GM12878 (cell line): ENCODE measurements around the gene CENPA. TPM values are rescaled to one million over a fixed set of nuclear protein-coding genes. Genes with fewer than 3 reads are reported as not detected.

Source experiments
- ATAC-seq: fragments of 200-7000 bp; cut with Tn5 transposase; 3 replicates; pipeline ENCODE4 v1.9.1; 2020; ENCODE audit warnings: mild to moderate bottlenecking, moderate library complexity
- BruUV-seq: library from RNA; stranded (reverse); fragments of 400-500 nt; replicated peaks from 2 replicates; lab custom pipeline; 2021; lab: Mats Ljungman, UMichigan
- CTCF ChIA-PET: fragments of 300-600 bp; sonication (Branson Sonifier 250); formaldehyde crosslinking; extraction: SDS; loops from one replicate; lab custom pipeline; 2021; ENCODE audit warnings: inconsistent platforms; lab: Yijun Ruan, JAX
- POLR2A ChIA-PET: fragments of 350-600 bp; formaldehyde crosslinking; extraction: SDS; loops from one replicate; lab custom pipeline; 2021; ENCODE audit warnings: inconsistent platforms; lab: Charles Lee
- RAD21 ChIA-PET: fragments of 300-600 bp; sonication (Branson Sonifier 250); formaldehyde crosslinking; loops from one replicate; lab custom pipeline; 2023; ENCODE audit warnings: antibody characterized with exemption; ENCODE audit not compliant: unreplicated experiment; lab: Charles Lee
- SMC1A ChIA-PET: fragments of 300-600 bp; sonication (Branson Sonifier 250); formaldehyde crosslinking; loops from one replicate; lab custom pipeline; 2023; ENCODE audit not compliant: unreplicated experiment, uncharacterized antibody; lab: Charles Lee
- DNase-seq: peaks from one replicate; pipeline ENCODE4 v3.0.0-alpha.2; 2011; ENCODE audit warnings: low read depth, low spot score
- FAIRE-seq: peaks from 3 replicates; lab custom pipeline; 2011; peaks lifted over from hg19 to GRCh38; lab: Jason Lieb, UNC
- H2AFZ ChIP-seq: 2 replicates; pipeline ENCODE4 v1.6.0; 2011; ENCODE audit warnings: low read depth, low read length, control low read depth; ENCODE audit not compliant: control insufficient read depth
- H3K27ac ChIP-seq: 2 replicates; pipeline ENCODE4 v1.5.1; 2011; ENCODE audit warnings: control low read depth; ENCODE audit not compliant: control insufficient read depth, insufficient read depth
- H3K27me3 ChIP-seq, 2 experiments: replicated peaks in 1 of 2; 2 replicates each; pipeline versions ENCODE4 v1.6.0 to v1.6.1; 2011; ENCODE audit warnings: low read length in 1 of 2; ENCODE audit not compliant: control insufficient read depth in 2 of 2, insufficient read depth in 2 of 2
- H3K36me3 ChIP-seq, 2 experiments: 2 replicates each; pipeline ENCODE4 v1.5.1; 2011; ENCODE audit warnings: low read length in 1 of 2; ENCODE audit not compliant: control insufficient read depth in 2 of 2, insufficient read depth in 2 of 2
- H3K4me1 ChIP-seq: 2 replicates; pipeline ENCODE4 v1.6.1; 2011; ENCODE audit warnings: mild to moderate bottlenecking, low read length, moderate library complexity, mixed read lengths; ENCODE audit not compliant: control insufficient read depth, insufficient read depth
- H3K4me2 ChIP-seq: 2 replicates; pipeline ENCODE4 v1.6.0; 2011; ENCODE audit warnings: control low read depth; ENCODE audit not compliant: control insufficient read depth, insufficient read depth
- H3K4me3 ChIP-seq: fragments of 200-600 bp; sonication (generic); 2 replicates; pipeline ENCODE4 v1.5.1; 2016
- H3K79me2 ChIP-seq: 2 replicates; pipeline ENCODE4 v1.6.0; 2011; ENCODE audit warnings: low read length; ENCODE audit not compliant: control insufficient read depth, insufficient read depth
- H3K9ac ChIP-seq: 2 replicates; pipeline ENCODE4 v1.8.0; 2011; ENCODE audit warnings: low read length, control low read depth, mixed read lengths; ENCODE audit not compliant: control insufficient read depth, insufficient read depth
- H3K9me3 ChIP-seq: replicated peaks from 3 replicates; pipeline ENCODE4 v1.5.1; 2011; ENCODE audit warnings: mild to moderate bottlenecking, low read length; ENCODE audit not compliant: control insufficient read depth, insufficient read depth
- H4K20me1 ChIP-seq: 2 replicates; pipeline ENCODE4 v1.6.0; 2011; ENCODE audit not compliant: control insufficient read depth, insufficient read depth
- ATF7 ChIP-seq: fragments of 450-650 bp; IDR thresholded peaks from 2 replicates; pipeline ENCODE4 v1.6.1; 2016; ENCODE audit warnings: low read depth, mild to moderate bottlenecking
- BCL11A ChIP-seq: IDR thresholded peaks from 2 replicates; pipeline ENCODE4 v1.6.1; 2011; ENCODE audit warnings: low read depth, low read length
- BMI1 ChIP-seq: fragments of 450-650 bp; IDR thresholded peaks from 2 replicates; pipeline ENCODE4 v1.6.1; 2016; ENCODE audit warnings: mild to moderate bottlenecking, moderate library complexity, borderline replicate concordance
- CREB1 ChIP-seq: IDR thresholded peaks from 2 replicates; pipeline ENCODE4 v1.6.1; 2012; ENCODE audit warnings: low read depth, mild to moderate bottlenecking, inconsistent platforms
- CREM ChIP-seq: IDR thresholded peaks from 2 replicates; pipeline ENCODE4 v1.6.1; 2014; ENCODE audit warnings: antibody characterized with exemption, low read depth
- ESRRA ChIP-seq: IDR thresholded peaks from 2 replicates; pipeline ENCODE4 v1.6.1; 2012; ENCODE audit warnings: mild to moderate bottlenecking, low read length, improper control_type of control experiment
- GABPA ChIP-seq: IDR thresholded peaks from 2 replicates; pipeline ENCODE4 v1.6.1; 2014; ENCODE audit warnings: antibody characterized with exemption, low read depth, mild to moderate bottlenecking, inconsistent platforms
- MXI1 ChIP-seq: fragments of 150-350 bp; IDR thresholded peaks from 2 replicates; pipeline ENCODE4 v1.6.1; 2011; ENCODE audit warnings: low read depth, mild to moderate bottlenecking, inconsistent platforms, low read length, improper control_type of control experiment
- MYC ChIP-seq: IDR thresholded peaks from 2 replicates; pipeline ENCODE4 v1.6.1; 2011; ENCODE audit warnings: mild to moderate bottlenecking, low read length, moderate library complexity, inconsistent platforms; ENCODE audit not compliant: insufficient read depth, insufficient replicate concordance, insufficient read length, severe bottlenecking
- NFIC ChIP-seq: IDR thresholded peaks from 2 replicates; pipeline ENCODE4 v1.6.1; 2012; ENCODE audit warnings: low read depth, mild to moderate bottlenecking, inconsistent platforms, low read length, moderate library complexity
- NFYB ChIP-seq: IDR thresholded peaks from 2 replicates; pipeline ENCODE4 v1.6.1; 2011; ENCODE audit warnings: low read depth, mild to moderate bottlenecking, low read length, improper control_type of control experiment, moderate library complexity; ENCODE audit not compliant: insufficient read depth
- SUPT20H ChIP-seq: IDR thresholded peaks from 2 replicates; pipeline ENCODE4 v1.6.1; 2011; ENCODE audit warnings: low read depth, mild to moderate bottlenecking, low read length, moderate library complexity, borderline replicate concordance; ENCODE audit not compliant: control insufficient read depth
- TARDBP ChIP-seq: IDR thresholded peaks from 2 replicates; pipeline ENCODE4 v1.6.1; 2016; ENCODE audit warnings: borderline replicate concordance
- TBL1XR1 ChIP-seq: IDR thresholded peaks from 2 replicates; pipeline ENCODE4 v1.6.1; 2012; ENCODE audit warnings: low read depth, low read length, improper control_type of control experiment
- ZNF274 ChIP-seq: IDR thresholded peaks from one replicate; pipeline ENCODE4 v1.8.0; 2011; ENCODE audit not compliant: insufficient read length, insufficient read depth
- ZSCAN29 ChIP-seq: fragments of 450-650 bp; IDR thresholded peaks from 2 replicates; pipeline ENCODE4 v1.6.1; 2017; ENCODE audit warnings: mild to moderate bottlenecking, moderate library complexity
- ZZZ3 ChIP-seq: IDR thresholded peaks from 2 replicates; pipeline ENCODE4 v1.6.1; 2011; ENCODE audit warnings: low read depth; ENCODE audit not compliant: control insufficient read depth, insufficient read length
- WGBS: methylation state at CpG from one replicate; pipeline ENCODE4 v1.1.6; 2016; ENCODE audit warnings: low lambda C conversion rate; ENCODE audit not compliant: insufficient replicate concordance, insufficient coverage; ENCODE audit errors: missing lambda C conversion rate; 5-methylcytosine and 5-hydroxymethylcytosine counted together
- in situ Hi-C: fragments of 300-500 bp; cut with MboI; formaldehyde crosslinking; loops from 9 replicates; pipeline ENCODE4 v1.14.3; 2018; ENCODE audit warnings: mixed read lengths
- intact Hi-C: fragments of 100-400 bp; cut with micrococcal nuclease; formaldehyde crosslinking; loops from one replicate; pipeline ENCODE4 v1.14.2; 2022; ENCODE audit not compliant: unreplicated experiment
- polyA plus RNA-seq, 11 experiments: library from polyadenylated mRNA; depleted of rRNA in 4 of 11; unstranded in 6 of 11; stranded (reverse) in 5 of 11; fragments of >200 nt; fragmentation: Nextera tagmentation in 4 of 11; fragmentation: Illumina TruSeq in 1 of 11; extraction: Ambion mirVana in 4 of 11; extraction: Trizol in 1 of 11; gene quantifications; 1 replicate in 1 of 11; 2 replicates in 10 of 11; pipeline versions ENCODE4 v1.2.1 to v1.2.3, GENCODE V29; 2011 to 2016; ENCODE audit warnings: inconsistent platforms in 2 of 11, missing spikeins in 2 of 11, low read depth in 1 of 11
- total RNA-seq, 4 experiments: library from RNA; depleted of rRNA in 3 of 4; stranded (reverse); fragments of >200 nt in 3 of 4; fragmentation: Illumina TruSeq in 1 of 4; extraction: Trizol in 1 of 4; gene quantifications; 2 replicates each; pipeline versions ENCODE4 v1.2.1 to v1.2.3, GENCODE V29; 2013 to 2021
- TF ChIP-seq, protein P1 (sequence below): IDR thresholded peaks from 2 replicates; pipeline ENCODE4 v1.6.1; 2012; ENCODE audit warnings: low read depth, low read length, improper control_type of control experiment

The CENPA gene
- total and polyA plus RNA-seq, 10 of the 15 experiments (the other 5 are each of a cell fraction or from before 2014, with no cell fraction given) = 8.1 to 66.6 (median 36.7) TPM

DNA sequence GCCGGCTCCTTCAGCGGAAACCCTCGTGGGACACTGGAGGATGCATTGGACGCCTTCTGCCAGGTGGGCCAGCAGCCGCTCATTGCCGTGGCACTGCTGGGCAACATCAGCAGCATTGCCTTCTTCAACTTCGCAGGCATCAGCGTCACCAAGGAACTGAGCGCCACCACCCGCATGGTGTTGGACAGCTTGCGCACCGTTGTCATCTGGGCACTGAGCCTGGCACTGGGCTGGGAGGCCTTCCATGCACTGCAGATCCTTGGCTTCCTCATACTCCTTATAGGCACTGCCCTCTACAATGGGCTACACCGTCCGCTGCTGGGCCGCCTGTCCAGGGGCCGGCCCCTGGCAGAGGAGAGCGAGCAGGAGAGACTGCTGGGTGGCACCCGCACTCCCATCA lies 7.8 kb upstream of the CENPA start:
- FAIRE-seq = no peak
- no peak for DNase-seq
- no peak overlapping the region for H3K27ac ChIP-seq
- BruUV-seq = no TSS peak
- no peak overlapping the region for H3K4me3 ChIP-seq
- no peaks in the 10 kb centered on the region for H3K4me1 ChIP-seq
- WGBS = 97% methylated on average over 18 of the region's 18 CpGs
- no peak overlapping the region for H2AFZ ChIP-seq
- no peaks in the 10 kb centered on the region for H3K79me2 ChIP-seq
- H3K27me3 ChIP-seq = no peaks in the 10 kb centered on the region
- ChIA-PET RAD21 (no interaction called here), SMC1A (no interaction called here), POLR2A (interaction anchor here (1.3 kb wide), 1 partner anchor 9 kb away, joined by 5 read pairs; no protein-coding TSS in a partner anchor), CTCF (interaction anchor here (1.5 kb wide), 1 partner anchor 9 kb away, joined by 4 read pairs; no protein-coding TSS in a partner anchor)
- H3K9ac ChIP-seq = no peak overlapping the region
- intact Hi-C loops = no loop called here
- H3K9me3 ChIP-seq = no peaks in the 10 kb centered on the region
- TF ChIP-seq MXI1 (no peak), NFYB (no peak), ZSCAN29 (no peak), ESRRA (no peak), BCL11A (no peak), GABPA (no peak), NFIC (no peak), CREM (no peak), CREB1 (no peak), SUPT20H (no peak), TARDBP (no peak), ZNF274 (no peak), ZZZ3 (no peak), TBL1XR1 (no peak), ATF7 (no peak), BMI1 (no peak), MYC (no peak)
- TF ChIP-seq, protein P1, sequence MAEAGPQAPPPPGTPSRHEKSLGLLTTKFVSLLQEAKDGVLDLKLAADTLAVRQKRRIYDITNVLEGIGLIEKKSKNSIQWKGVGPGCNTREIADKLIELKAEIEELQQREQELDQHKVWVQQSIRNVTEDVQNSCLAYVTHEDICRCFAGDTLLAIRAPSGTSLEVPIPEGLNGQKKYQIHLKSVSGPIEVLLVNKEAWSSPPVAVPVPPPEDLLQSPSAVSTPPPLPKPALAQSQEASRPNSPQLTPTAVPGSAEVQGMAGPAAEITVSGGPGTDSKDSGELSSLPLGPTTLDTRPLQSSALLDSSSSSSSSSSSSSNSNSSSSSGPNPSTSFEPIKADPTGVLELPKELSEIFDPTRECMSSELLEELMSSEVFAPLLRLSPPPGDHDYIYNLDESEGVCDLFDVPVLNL = no peak
- H3K4me2 ChIP-seq = no peak overlapping the region
- in situ Hi-C loops = no loop called here
- H3K36me3 ChIP-seq = peaks cover 14 to 23% of the 10 kb centered on the region in 2 experiments; a peak in 3 of 4 replicates
- H4K20me1 ChIP-seq = no peaks in the 10 kb centered on the region
- ATAC-seq = no peak
